Spleen (tissue), 11 donors: ENCODE results near the gene MAG. TPM values are rescaled to one million over a fixed set of nuclear protein-coding genes. Genes with fewer than 3 reads are reported as not detected.

Experiments
- DNase-seq: peaks from one replicate; pipeline ENCODE4 v3.0.0-alpha.2; 2020
- H3K27ac ChIP-seq, 8 donors: fragments of 200-600 bp; sonication (generic) in 7 of 8; 1 replicate in 4 of 8; 2 replicates in 4 of 8; pipeline versions ENCODE4 v1.5.0 to v1.8.0; 2016 to 2021; ENCODE audit warnings: inconsistent platforms in 4 of 8, mild to moderate bottlenecking in 4 of 8, moderate library complexity in 1 of 8
- H3K27me3 ChIP-seq, 7 donors: fragments of 200-600 bp; sonication (generic) in 6 of 7; replicated peaks in 1 of 7; 1 replicate in 4 of 7; 2 replicates in 3 of 7; pipeline versions ENCODE4 v1.5.0 to v1.8.0; 2016 to 2021; ENCODE audit warnings: inconsistent platforms in 3 of 7, mild to moderate bottlenecking in 1 of 7
- H3K36me3 ChIP-seq, 6 donors: fragments of 200-600 bp; sonication (generic) in 5 of 6; 1 replicate in 4 of 6; 2 replicates in 2 of 6; pipeline versions ENCODE4 v1.5.0 to v1.8.0; 2016 to 2021; ENCODE audit warnings: inconsistent platforms in 2 of 6
- H3K4me1 ChIP-seq, 6 donors: fragments of 200-600 bp; sonication (generic) in 5 of 6; 1 replicate in 3 of 6; 2 replicates in 3 of 6; pipeline versions ENCODE4 v1.5.0 to v1.8.0; 2016 to 2021; ENCODE audit warnings: inconsistent platforms in 3 of 6
- H3K4me3 ChIP-seq, 8 donors: fragments of 200-600 bp; sonication (generic) in 7 of 8; 1 replicate in 4 of 8; 2 replicates in 4 of 8; pipeline versions ENCODE4 v1.5.0 to v1.8.0; 2016 to 2021; ENCODE audit warnings: inconsistent platforms in 4 of 8, mild to moderate bottlenecking in 4 of 8, moderate library complexity in 2 of 8
- H3K9me3 ChIP-seq, 8 donors: fragments of 200-600 bp; sonication (generic) in 7 of 8; 1 replicate in 4 of 8; 2 replicates in 4 of 8; pipeline versions ENCODE4 v1.5.0 to v1.8.0; 2016 to 2021; ENCODE audit warnings: inconsistent platforms in 4 of 8
- CTCF ChIP-seq, 11 experiments: fragments of 200-600 bp in 7 of 11; fragments of 450-650 bp in 4 of 11; sonication (generic) in 4 of 11; IDR thresholded peaks in 8 of 11; conservative IDR thresholded peaks in 3 of 11; 1 replicate in 7 of 11; 2 replicates in 4 of 11; pipeline versions ENCODE4 v1.4.0 to v1.8.0; 2016 to 2021; ENCODE audit warnings: antibody characterized with exemption in 11 of 11, inconsistent platforms in 4 of 11, mild to moderate bottlenecking in 1 of 11
- POLR2A ChIP-seq, 3 donors: fragments of 450-650 bp; IDR thresholded peaks; one replicate each; pipeline ENCODE4 v1.5.1; 2017; ENCODE audit warnings: antibody characterized with exemption in 3 of 3, mild to moderate bottlenecking in 1 of 3
- POLR2AphosphoS5 ChIP-seq, 3 donors: sonication (generic); formaldehyde crosslinking; IDR thresholded peaks; one replicate each; pipeline ENCODE4 v1.5.1; 2017; ENCODE audit warnings: antibody characterized with exemption in 3 of 3
- WGBS, 5 donors: extraction: QIAGEN DNeasy Blood & Tissue Kit in 3 of 5; methylation state at CpG; one replicate each; pipeline versions ENCODE4 v1.1.5 to v1.1.7; 2013 to 2018; 5-methylcytosine and 5-hydroxymethylcytosine counted together
- intact Hi-C: fragments of 100-400 bp; cut with DNase I; formaldehyde crosslinking; loops from one replicate; pipeline ENCODE4 v1.15.0; 2023; ENCODE audit warnings: low total_unique reads
- polyA plus RNA-seq, 3 donors: library from polyadenylated mRNA; stranded (reverse); fragments of 200-250 nt; gene quantifications; one replicate each; pipeline ENCODE4 v1.2.1, GENCODE V29; 2013
- total RNA-seq, 7 donors: library from RNA; depleted of rRNA in 3 of 7; stranded (reverse); fragments of >200 nt in 3 of 7; fragmentation: NEBNext Ultra II Directional in 4 of 7; extraction: Animal tissue kit (Norgen Biotek cat#: 25700) in 4 of 7; gene quantifications; one replicate each; pipeline versions ENCODE4 v1.1.0 to v1.2.1, GENCODE V29; 2016 to 2021
- donor health status: healthy with polysubstance abuse.
- donor health status: DM: no; HTN: no; CAD: no; lungs with moderate emphysema.
- donor health status: DM: no; HTN: no; CAD: no.
- donor health status: Bipolar disorder and iron deficiency.
- donor health status: healthy.
- donor health status: DM: no; HTN: no; CAD: no.
- donor health status: DM: yes; HTN: yes; CAD: no.

Gene MAG
- total and polyA plus RNA-seq, 10 donors, result 0.07 to 55.2 (median 0.38) TPM; not detected in 2

- WGBS, 5 donors, result 81 to 89% (median 86%) methylated on average over 9 of the region's 9 CpGs
- Histone ChIP-seq H3K36me3 (no peaks in the 10 kb centered on the region), H3K27me3 (no peaks in the 10 kb centered on the region), H3K4me1 (peaks cover 24 to 100% (median 45%) of the 10 kb centered on the region in 6 donors), H3K27ac (peak overlapping the region in 3 of 8 donors; percentile 48 to 82 (median 72)), H3K9me3 (no peaks in the 10 kb centered on the region), H3K4me3 (no peak overlapping the region)
- TF ChIP-seq CTCF (IDR thresholded peaks at IDR 0.05 in 8 of 11, conservative IDR thresholded peaks at IDR 0.05 in 3 of 11), result no peak
- no peak for TF ChIP-seq POLR2AphosphoS5 (IDR thresholded peaks at IDR 0.05)
- no peak for TF ChIP-seq POLR2A (IDR thresholded peaks at IDR 0.05)
- DNase-seq, result no peak
- intact Hi-C loops, result no loop called here
These were observed 23.9 kb downstream of the MAG start for GRCh38 chr19:35315883-35316282.

- no peak for DNase-seq
- H3K4me1 ChIP-seq, result peaks cover 24 to 100% (median 50%) of the 10 kb centered on the region in 6 donors
- peak overlapping the region in 5 of 8 donors; percentile 72 to 83 (median 82) for H3K27ac ChIP-seq
- H3K27me3 ChIP-seq, result no peaks in the 10 kb centered on the region
- WGBS, 5 donors, result 76 to 87% (median 78%) methylated on average over 9 of the region's 9 CpGs
- H3K4me3 ChIP-seq, result no peak overlapping the region
- H3K36me3 ChIP-seq, result no peaks in the 10 kb centered on the region
- intact Hi-C loops, result no loop called here
- TF ChIP-seq POLR2AphosphoS5 (IDR thresholded peaks at IDR 0.05) (peak in 1 of 3 donors; percentile 43), POLR2A (IDR thresholded peaks at IDR 0.05) (no peak), CTCF (IDR thresholded peaks at IDR 0.05 in 8 of 11, conservative IDR thresholded peaks at IDR 0.05 in 3 of 11) (no peak)
- H3K9me3 ChIP-seq, result peaks cover 0 to under 1% (median 0%) of the 10 kb centered on the region in 8 donors
These were observed 24.6 kb downstream of the MAG start for GRCh38 chr19:35316560-35316959.

GRCh38 chr19:35317464-35318043, 25.6 kb downstream of the MAG start:
- 51 to 61% (median 53%) methylated on average over 7 of the region's 7 CpGs for WGBS, 5 donors
- peaks cover 0 to 9% (median 2%) of the 10 kb centered on the region in 8 donors for H3K9me3 ChIP-seq
- intact Hi-C loops, result no loop called here
- no peaks in the 10 kb centered on the region for H3K27me3 ChIP-seq
- no peak overlapping the region for H3K4me3 ChIP-seq
- no peaks in the 10 kb centered on the region for H3K36me3 ChIP-seq
- peaks cover 24 to 100% (median 57%) of the 10 kb centered on the region in 6 donors for H3K4me1 ChIP-seq
- DNase-seq, result no peak
- no peak for TF ChIP-seq POLR2A (IDR thresholded peaks at IDR 0.05)
- H3K27ac ChIP-seq, result peak overlapping the region in 6 of 8 donors; percentile 38 to 83 (median 78)

- WGBS, 5 donors, result 37 to 47% (median 45%) methylated on average over 16 of the region's 16 CpGs
- Histone ChIP-seq H3K27ac (peak overlapping the region; percentile 5 to 84 (median 77)), H3K4me3 (no peak overlapping the region), H3K36me3 (no peaks in the 10 kb centered on the region), H3K9me3 (peaks cover 0 to 9% (median 2%) of the 10 kb centered on the region in 8 donors), H3K27me3 (no peaks in the 10 kb centered on the region), H3K4me1 (peaks cover 24 to 100% (median 60%) of the 10 kb centered on the region in 6 donors)
- TF ChIP-seq CTCF (IDR thresholded peaks at IDR 0.05 in 8 of 11, conservative IDR thresholded peaks at IDR 0.05 in 3 of 11), result no peak
- TF ChIP-seq POLR2A (IDR thresholded peaks at IDR 0.05), result no peak
- TF ChIP-seq POLR2AphosphoS5 (IDR thresholded peaks at IDR 0.05), result peak; percentile 84 to 88 (median 86)
- DNase-seq, result peak; percentile 91
- intact Hi-C loops, result no loop called here
These were observed 26.9 kb downstream of the MAG start for GRCh38 chr19:35318679-35319448.
